HG03520 (cell line): ENCODE data around the gene LAMB1.
"Not testable (repeated sequence)": the region's sequence is repeated elsewhere in the genome, so short reads cannot be mapped to it uniquely, and the experiment has no call there.

Experiments used
- ATAC-seq: cut with Tn5 transposase; IDR thresholded peaks from one replicate; pipeline ENCODE4 v1.9.1; 2021; ENCODE audit warnings: mild to moderate bottlenecking, moderate library complexity; ENCODE audit not compliant: unreplicated experiment

LAMB1 gene

DNA sequence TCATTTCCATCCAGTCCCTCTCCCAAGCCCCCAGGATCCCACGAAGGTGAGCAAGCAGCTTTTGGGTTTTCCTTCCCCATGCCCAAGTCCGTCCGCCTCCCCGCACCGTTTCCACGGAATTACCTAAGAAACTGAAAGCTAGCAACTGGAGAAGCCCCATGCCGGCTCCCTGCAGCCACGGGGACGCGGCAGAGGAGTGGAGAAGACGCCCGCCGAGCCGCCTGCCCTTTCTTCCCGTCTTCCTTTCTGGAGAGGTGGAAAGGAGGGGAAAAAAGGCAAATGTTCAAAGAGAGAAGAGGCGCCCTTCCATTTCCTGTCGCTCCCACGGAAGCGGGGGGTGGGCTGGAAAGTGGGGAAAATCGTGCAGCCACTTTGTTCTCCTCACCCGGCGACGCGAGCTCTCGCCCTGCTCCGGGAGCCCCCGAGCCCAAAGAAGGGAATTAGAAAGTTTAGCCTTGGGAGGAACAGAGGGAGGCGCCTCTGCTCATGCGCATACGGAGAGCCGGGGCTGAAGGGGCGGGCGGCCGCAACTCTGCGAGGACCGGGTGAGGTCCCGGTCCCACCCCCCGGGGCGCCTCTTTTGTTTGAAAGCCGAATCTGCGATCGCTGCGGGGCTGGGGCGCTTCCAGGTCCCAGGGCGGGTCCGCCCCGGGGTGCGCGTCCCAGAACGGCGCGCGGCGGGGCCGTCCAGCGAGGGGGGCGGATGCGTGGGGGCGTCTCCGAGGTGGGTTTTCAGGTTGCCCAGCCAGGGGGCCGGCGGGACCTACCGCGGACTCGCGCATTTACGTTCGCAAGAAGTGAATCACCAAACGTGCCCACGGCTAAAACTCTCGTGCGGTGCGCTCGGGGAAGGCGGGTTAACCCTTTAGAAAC is at the start of gene LAMB1:
LAMB1 (minus strand) TSS at position 436 of the 873 bp plus-strand sequence; CDS start at position 160, 276 bp downstream.
- ATAC-seq = no peak

DNA sequence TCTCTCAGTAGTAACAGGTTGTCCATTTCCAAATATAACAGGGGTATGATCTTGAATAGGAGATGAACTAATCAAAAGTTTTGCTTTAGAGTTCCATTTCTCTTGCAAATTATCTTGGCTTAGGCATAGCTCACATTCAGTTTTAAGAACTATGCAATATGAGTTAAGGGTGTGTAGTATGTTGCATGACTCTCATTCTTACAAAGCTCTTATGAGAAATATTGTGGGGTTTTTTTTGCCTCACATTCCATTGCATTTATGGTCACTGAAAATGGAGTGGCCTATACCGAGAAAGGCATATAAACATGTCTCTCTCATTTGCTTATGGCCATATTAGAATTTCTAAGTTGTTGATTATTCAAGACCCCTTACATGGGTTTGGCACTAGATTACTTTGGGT is 48.5 kb upstream of the LAMB1 start:
- no peak for ATAC-seq

GRCh38 chr7:108049962-108050361 is 47.0 kb upstream of the LAMB1 start:
- ATAC-seq = peak; percentile 48

GRCh38 chr7:108048422-108048821 is 45.5 kb upstream of the LAMB1 start:
- no peak for ATAC-seq

DNA sequence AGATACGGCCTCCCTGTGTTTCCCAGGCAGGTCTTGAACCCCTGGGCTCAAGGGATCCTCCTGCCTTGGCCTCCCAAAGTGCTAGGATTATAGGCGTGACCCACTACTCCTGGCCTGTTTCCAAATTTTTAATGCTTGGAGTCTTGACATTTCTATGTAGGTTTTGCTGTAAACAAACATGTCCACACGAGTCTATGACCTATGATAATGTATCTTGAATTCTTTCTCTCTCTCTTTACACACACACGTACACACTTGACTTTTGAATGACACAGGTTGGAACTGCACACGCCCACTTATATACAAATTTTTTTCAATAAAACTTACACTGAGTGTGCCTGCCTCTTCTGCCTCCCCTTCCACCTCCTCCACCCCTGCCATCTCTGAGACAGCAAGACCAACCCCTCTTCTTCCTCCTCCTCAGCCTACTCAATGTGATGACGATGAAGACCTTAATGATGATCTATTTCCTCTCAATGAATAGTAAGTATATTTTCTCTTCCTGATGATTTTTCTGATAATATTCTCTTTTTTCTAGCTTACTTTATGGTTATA is 44.1 kb upstream of the LAMB1 start:
- ATAC-seq = no peak

GRCh38 chr7:108045669-108046068 is 42.7 kb upstream of the LAMB1 start:
- ATAC-seq = no peak

- no peak for ATAC-seq
These were observed 42.2 kb upstream of the LAMB1 start for GRCh38 chr7:108045154-108045553.

GRCh38 chr7:108044345-108044744 is 41.4 kb upstream of the LAMB1 start:
- ATAC-seq = no peak

DNA sequence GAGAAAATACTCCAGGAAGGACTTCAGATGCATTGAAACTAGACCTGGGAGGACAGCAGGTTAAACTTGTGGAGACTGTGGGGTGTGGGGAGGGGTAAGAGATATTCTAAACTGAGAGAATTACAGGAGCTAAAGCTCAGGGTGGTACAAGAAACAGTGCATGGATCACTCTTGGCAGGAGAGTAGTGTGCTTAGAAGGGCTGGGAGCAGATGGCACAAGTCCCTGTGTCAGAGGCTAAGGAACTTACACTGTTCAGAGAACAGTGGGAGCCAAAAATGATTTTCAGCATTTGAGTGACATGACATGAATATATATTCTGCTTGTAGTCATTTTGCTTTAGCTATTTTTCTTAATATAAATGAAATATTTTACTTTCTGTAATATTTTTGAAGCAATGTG is 36.0 kb upstream of the LAMB1 start:
- ATAC-seq = no peak

DNA sequence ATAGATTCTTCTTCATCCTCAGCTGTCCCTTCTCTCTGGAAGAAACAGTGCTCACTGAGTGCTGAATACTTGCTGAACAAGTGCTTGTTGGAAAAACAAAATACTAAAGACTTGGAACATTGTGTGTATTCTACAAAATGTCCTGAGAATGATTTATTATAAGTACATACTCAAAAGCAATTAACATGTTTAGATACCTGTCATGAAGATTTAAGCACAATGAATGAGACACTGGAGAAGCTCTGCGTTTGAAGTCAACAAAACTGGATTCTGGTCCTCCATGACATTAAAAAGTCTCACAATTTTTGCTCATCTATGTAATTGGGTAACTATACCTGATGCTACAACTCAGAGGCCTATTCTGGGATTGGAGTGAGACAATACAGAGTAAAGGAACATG is 34.8 kb upstream of the LAMB1 start:
- no peak for ATAC-seq

DNA sequence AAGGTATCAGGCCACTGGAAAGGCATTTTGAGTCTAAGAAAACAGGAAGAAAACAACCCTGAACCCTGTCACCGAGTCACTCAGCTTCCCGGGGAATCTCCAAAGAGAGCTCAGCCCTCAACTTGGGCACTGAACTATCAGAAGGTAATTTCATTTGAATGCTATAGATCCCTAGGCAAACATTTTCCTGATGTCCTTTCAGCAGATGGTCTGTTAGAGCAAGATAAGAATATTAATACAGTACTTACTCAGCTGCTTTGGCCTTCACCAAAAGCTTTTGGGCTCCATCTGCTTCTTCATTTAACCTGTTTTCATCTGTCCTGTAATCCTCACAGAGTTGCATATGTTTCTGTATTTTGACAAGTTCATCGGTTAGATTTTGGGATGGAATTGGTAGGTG is 34.2 kb upstream of the LAMB1 start:
- ATAC-seq = no peak

- no peak for ATAC-seq
These were observed 31.6 kb upstream of the LAMB1 start for GRCh38 chr7:108034586-108034985.

DNA sequence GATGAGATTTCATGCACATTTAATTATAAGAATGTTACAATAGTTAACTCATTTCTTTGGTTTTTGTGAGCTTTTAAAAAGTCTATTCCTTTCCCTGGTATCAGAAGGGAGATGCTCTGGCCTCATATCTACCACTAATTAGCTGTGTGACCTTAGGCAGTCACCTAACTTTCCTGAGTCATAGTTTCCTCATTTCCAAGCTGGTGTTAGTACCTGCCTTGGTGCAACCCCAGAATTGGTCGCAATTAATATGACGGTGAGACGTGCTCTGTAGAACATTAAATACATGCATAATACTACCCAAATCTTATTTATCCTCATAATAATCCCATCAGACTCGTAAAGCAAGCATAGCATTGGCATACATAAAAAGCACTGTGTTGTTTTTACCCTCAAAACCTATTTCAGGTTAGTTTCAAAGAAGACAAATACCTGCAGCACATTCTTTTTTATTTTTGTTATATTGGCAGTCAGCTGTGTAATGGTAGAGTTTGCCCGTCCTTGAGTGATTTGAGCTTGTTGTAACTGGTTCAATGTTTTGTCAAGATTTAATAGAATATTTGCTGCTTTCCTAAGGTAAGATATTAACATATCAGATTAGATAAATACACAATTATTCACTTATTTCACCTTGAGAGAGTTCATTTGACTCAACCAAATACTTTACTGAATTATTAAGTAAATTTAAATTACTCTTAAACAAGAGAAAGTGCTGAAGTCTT is 31.0 kb upstream of the LAMB1 start:
- ATAC-seq = no peak

- ATAC-seq = not testable (repeated sequence)
These were observed 30.3 kb upstream of the LAMB1 start for GRCh38 chr7:108033309-108033708.

DNA sequence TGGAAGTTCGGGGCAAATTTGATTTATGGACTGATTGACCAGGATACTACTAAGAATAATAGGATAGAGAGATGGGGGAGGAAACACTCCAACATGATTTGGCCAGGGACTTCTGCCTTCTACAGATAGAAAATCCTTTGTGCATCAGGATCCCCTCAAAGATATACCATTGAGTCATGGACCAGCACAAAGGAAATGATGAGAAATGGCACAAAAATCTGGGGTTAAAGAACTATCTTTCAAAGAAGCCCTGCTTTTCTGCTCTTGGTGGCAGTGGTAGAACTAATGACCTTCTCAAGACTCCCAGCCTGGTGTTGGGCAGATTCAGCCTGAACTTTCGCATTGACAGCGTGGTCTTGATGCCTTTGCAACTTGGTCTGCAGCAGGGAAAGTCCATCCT is 27.6 kb upstream of the LAMB1 start:
- ATAC-seq = no peak

DNA sequence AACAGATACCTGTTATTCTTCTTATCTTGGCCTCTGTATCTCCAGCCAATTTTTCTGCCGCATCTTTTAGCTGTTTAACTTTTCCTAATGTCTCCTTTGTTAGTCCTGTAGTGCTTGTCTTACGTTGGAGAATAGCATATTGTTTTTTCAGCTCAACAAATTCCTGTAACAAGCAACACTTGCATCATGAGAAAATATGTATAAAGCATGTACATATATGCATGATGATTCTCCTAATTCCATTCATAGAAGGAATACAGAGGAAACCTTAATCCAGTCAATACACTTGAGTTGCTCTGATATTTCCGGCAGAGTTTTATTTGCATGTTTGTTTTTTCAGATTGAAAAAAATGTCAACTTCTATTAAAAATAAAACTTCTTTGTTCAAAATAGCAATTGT is 26.1 kb upstream of the LAMB1 start:
- ATAC-seq = no peak

GRCh38 chr7:108028111-108028510 is 25.1 kb upstream of the LAMB1 start:
- no peak for ATAC-seq

DNA sequence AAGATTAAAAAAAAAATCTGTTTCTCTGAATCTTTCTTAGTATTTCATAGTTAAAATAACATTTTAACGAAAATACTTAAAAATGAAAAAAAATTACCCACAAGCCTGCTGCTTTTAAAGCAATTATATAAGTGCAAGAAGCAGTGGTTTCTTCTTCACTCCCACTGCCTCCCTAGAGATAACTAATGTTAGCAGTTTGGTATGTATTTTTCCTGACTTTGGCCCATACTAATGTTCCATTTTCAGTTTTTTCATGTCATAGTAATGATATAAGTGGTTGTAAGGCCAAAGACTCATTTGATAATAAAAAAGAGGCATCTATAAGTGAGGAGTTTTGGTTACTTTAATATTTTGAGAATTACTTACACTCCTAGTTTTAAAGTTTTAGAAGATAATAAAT is 24.3 kb upstream of the LAMB1 start:
- ATAC-seq = no peak

DNA sequence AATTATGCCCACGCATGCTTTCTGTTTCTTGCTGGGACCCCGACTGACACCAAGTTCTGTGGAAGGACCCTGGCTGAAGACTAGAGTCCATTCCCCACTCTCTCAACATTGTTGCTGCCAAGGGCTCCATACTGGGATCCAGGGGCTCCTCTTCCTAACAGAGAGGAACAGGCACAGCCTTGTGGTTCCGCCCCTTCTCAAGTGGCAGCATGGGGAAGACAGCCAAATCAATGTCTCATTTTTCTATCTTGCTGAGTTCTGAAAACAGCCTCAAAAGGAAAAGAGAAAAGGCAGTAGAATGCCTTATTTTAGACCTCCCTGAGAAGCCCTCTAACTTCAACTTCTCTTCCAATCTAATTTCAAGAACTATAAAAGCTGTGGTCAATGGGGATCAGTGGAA is 23.7 kb upstream of the LAMB1 start:
- no peak for ATAC-seq

DNA sequence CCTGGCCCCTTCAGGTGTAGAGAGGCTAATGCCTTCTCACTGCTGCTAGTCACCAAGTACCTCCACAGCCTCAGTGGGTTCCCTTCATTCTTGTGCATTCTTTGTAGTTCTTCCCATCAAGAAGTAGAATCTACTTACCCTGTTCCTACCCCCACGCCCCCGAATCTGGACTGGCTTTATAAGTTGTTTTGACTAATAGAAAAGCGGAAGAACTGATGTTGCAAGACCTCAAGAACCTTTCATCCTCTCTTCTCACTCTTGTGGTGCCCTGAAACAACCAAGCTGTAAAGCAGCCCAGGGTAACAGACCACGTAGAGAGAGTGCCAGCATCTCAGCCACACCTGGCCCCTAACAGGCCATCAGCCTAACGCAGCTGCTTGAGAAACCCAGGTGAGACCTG is 23.2 kb upstream of the LAMB1 start:
- no peak for ATAC-seq

GRCh38 chr7:108024538-108024937 is 21.6 kb upstream of the LAMB1 start:
- no peak for ATAC-seq

DNA sequence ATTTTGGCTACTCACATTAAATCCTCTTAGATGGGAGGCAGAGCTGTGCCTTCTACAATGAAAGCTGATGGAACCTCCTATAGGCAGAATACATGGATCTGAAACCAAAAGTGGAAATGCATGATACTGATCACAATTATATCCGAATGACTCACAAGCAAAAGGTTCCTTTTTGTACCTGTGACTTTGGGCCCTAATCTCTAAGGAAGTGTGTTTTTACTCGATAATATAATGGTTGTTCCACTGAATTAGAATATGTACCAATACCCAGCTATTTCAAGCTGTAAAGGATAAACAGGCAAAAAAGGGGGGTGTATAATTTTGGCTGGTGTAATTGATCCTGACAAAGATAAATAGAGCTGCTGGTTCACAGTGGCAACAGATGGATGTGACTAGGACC is 17.6 kb upstream of the LAMB1 start:
- no peak for ATAC-seq
